GF-D8 (cell line): ENCODE data around the gene TNFSF13.
"Not testable (repeated sequence)": the region's sequence is repeated elsewhere in the genome, so short reads cannot be mapped to it uniquely, and the experiment has no call there.

ENCODE experiments used
- DNase-seq: peaks from one replicate; lab custom pipeline; 2025; lab: John Stamatoyannopoulos, UW

Gene TNFSF13

GRCh38 chr17:7591596-7591995 lies 33.0 kb downstream of the TNFSF13 start:
- no peak for DNase-seq

GRCh38 chr17:7592422-7593021 lies 34.0 kb downstream of the TNFSF13 start:
- no peak for DNase-seq

GRCh38 chr17:7593296-7593695 lies 34.7 kb downstream of the TNFSF13 start:
- no peak for DNase-seq

GRCh38 chr17:7597561-7597960 lies 39.0 kb downstream of the TNFSF13 start:
- not testable (repeated sequence) for DNase-seq

- no peak for DNase-seq
Measured at GRCh38 chr17:7606280-7606679, 47.7 kb downstream of the TNFSF13 start.

- no peak for DNase-seq
Measured at GRCh38 chr17:7610641-7611040, 52.1 kb downstream of the TNFSF13 start.
